HG03520 (cell line): ENCODE results near the gene KRTAP19-5.
"Not testable (repeated sequence)": the region's sequence is repeated elsewhere in the genome, so short reads cannot be mapped to it uniquely, and the experiment has no call there.

Experiments used
- ATAC-seq: cut with Tn5 transposase; IDR thresholded peaks from one replicate; pipeline ENCODE4 v1.9.1; 2021; ENCODE audit warnings: mild to moderate bottlenecking, moderate library complexity; ENCODE audit not compliant: unreplicated experiment

The KRTAP19-5 gene

GRCh38 chr21:30502041-30502440, at the start of gene KRTAP19-5:
Gene KRTAP19-5, minus strand, starts transcription at chr21:30502141. Its CDS starts 51 bp downstream, at chr21:30502090.
- ATAC-seq, result no peak

GRCh38 chr21:30541764-30542163, 39.8 kb upstream of the KRTAP19-5 start, which contains the start of gene KRTAP19-6:
Gene KRTAP19-6, minus strand, starts transcription at chr21:30541864. Its CDS starts 31 bp downstream, at chr21:30541833.
- ATAC-seq, result no peak

- no peak for ATAC-seq
These were observed 16.9 kb upstream of the KRTAP19-5 start for GRCh38 chr21:30518876-30519275.

- no peak for ATAC-seq
These were observed 13.7 kb upstream of the KRTAP19-5 start for GRCh38 chr21:30515681-30516080.

GRCh38 chr21:30505621-30506205, 3.8 kb upstream of the KRTAP19-5 start:
- not testable (repeated sequence) for ATAC-seq

- ATAC-seq, result no peak
These were observed 4.9 kb downstream of the KRTAP19-5 start, which contains the start of gene KRTAP19-4 for GRCh38 chr21:30497065-30497464. Gene KRTAP19-4, minus strand, starts transcription at chr21:30497165. Its CDS starts 55 bp downstream, at chr21:30497110.

- no peak for ATAC-seq
These were observed 9.9 kb downstream of the KRTAP19-5 start, which contains the start of gene KRTAP19-3 for GRCh38 chr21:30491963-30492428. Gene KRTAP19-3, minus strand, starts transcription at chr21:30492013. Its CDS starts 56 bp downstream, at chr21:30491957.

DNA sequence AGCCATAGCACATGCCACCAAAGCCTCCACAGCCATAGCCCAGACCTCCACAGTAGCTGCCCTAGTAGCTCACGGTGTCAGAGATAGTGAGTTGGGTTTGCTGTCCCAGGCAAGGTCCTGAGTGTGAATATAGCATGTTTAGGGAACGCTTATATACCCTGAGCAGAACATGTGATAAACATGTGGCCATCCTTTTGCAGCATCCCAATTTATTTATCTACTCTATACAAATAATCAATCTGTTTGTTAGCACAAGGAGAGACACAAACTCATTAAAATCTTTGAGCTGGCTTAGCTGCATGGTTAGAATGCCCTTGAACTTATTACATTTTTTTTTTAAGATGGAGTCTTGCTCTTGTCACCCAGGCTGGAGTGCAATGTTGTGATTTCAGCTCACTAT, 14.6 kb downstream of the KRTAP19-5 start, which contains the start of gene KRTAP19-2:
KRTAP19-2 (minus strand) TSS at position 101 of the 400 bp plus-strand sequence; CDS start at position 13, 88 bp downstream.
- ATAC-seq, result no peak

- ATAC-seq, result no peak
These were observed 15.8 kb downstream of the KRTAP19-5 start for GRCh38 chr21:30486180-30486579.

DNA sequence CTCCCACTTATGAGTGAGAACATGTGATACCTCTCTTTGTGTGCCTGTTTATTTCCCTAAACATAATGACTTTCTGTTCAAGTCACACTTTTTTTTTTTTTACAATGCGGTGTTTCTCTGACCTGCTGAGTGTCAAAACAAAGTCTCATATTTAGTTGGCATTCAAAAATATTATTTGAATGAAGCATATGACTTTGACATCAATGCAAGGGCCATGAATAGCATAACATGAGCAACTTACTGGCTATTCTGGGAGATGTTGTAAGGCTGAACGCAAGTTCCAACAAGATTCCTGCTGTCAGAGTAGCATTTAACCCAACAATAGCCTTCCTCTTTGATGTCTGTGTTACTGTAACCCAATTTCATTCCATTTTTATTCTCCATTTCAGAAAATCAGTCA, 19.8 kb downstream of the KRTAP19-5 start:
- ATAC-seq, result no peak

DNA sequence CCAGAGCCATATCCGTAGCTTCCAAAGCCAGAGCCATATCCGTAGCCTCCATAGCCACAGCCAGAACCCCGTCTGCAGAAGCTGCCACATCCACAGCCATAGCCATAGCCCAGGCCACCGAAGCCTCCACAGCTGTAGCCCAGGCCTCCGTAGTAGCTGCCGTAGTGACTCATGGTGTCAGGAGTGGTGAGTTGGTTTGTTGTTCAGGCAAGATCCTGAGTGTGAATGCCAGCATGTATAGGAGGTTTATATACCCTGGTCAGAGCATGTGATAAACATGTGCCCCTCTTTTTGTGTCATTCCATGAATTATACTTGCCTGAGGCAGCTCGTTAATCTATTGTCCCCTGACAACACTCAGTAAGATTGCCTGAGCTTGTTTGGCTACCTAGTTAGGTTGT, 21.8 kb downstream of the KRTAP19-5 start, which contains the start of gene KRTAP19-1:
KRTAP19-1 (minus strand) TSS at position 223 of the 400 bp plus-strand sequence; CDS start at position 173, 50 bp downstream.
- ATAC-seq, result no peak

DNA sequence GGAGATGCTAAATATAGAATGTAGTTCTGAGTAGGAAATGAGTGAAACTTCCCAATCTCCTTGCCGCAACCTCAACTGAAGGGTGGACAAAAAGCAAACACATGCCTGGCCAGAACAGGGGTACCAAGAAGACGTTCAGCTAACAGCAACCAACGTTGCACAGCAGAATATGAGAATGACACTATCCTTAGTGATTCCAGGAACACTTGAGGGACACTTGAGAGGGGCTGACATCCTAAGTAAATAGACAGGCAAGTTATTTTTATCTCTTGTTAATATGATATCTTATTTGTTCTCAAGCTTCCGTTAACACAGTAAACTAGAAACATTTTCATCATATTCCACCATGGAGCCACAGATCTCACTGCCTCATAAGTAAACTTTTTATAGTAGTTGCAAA, 22.7 kb downstream of the KRTAP19-5 start:
- ATAC-seq, result no peak

- no peak for ATAC-seq
These were observed 23.9 kb downstream of the KRTAP19-5 start for GRCh38 chr21:30478004-30478403.

DNA sequence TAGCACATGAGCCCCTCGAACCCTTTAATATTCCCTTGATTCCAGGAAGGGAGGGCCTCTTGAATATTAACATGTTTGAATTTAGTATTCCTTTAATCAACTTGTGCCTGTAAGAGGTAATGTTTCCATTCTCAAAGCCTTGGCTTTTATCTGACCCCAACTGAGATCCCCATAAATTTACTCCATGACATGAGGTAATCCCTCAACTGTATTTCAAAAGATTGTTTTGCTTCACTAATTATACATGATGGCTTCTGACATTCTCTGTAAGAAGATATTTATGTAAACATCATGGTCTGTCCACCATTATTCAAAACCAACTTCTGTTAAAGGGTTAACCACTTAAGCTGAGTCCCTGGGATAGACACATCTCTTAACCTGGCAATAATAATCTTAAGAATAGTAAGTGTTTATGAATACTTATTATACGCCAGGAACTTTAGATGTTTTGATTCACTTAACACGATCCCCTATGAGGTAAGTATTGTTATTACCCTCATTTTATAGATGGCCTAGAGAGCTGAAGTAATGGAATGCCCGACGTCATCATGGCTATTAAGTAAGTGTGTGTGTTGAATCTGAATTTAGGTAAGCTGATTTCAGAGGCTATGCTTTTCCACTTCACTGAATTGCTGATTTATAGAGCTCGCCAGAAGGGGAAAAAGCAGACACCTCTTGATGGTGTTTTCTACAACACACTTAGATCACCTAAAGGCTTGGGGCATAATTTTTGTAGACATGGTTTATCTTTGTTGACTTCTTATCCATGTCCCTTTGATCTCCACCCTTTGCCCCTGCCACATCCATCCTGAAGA, 32.8 kb downstream of the KRTAP19-5 start:
- ATAC-seq, result no peak

- ATAC-seq, result no peak
These were observed 38.2 kb downstream of the KRTAP19-5 start for GRCh38 chr21:30463713-30464112.
